Neural cell (in vitro differentiated cells): ENCODE measurements around the gene CENPV. TPM values are rescaled to one million over a fixed set of nuclear protein-coding genes. Genes with fewer than 3 reads are reported as not detected.

Source experiments
- H2AFZ ChIP-seq: fragments of 200-600, 300-800 bp; sonication (generic), shearing (Covaris generic); 2 replicates; pipeline ENCODE4 v1.6.0; 2014; ENCODE audit warnings: low read depth, mild to moderate bottlenecking, antibody characterized with exemption, low read length, moderate library complexity
- H3F3A ChIP-seq: fragments of 200-600 bp; shearing (Covaris generic); 2 replicates; pipeline ENCODE4 v1.6.1; 2016; ENCODE audit warnings: mild to moderate bottlenecking, moderate library complexity, mixed read lengths, antibody characterized with exemption, low read length; ENCODE audit not compliant: insufficient read depth, poor library complexity, severe bottlenecking
- H3K27ac ChIP-seq: fragments of 200-600, 300-800 bp; sonication (generic), shearing (Covaris generic); 2 replicates; pipeline ENCODE4 v1.5.1; 2014; ENCODE audit warnings: mild to moderate bottlenecking, low read length, moderate library complexity
- H3K27me3 ChIP-seq: fragments of 300-800, 200-600 bp; sonication (generic), shearing (Covaris generic); 2 replicates; pipeline ENCODE4 v1.6.0; 2014; ENCODE audit warnings: mild to moderate bottlenecking, low read depth, low read length, moderate library complexity; ENCODE audit not compliant: insufficient read depth
- H3K36me3 ChIP-seq: fragments of 300-800, 200-600 bp; sonication (generic), shearing (Covaris generic); 2 replicates; pipeline ENCODE4 v1.5.1; 2014; ENCODE audit warnings: mild to moderate bottlenecking, antibody characterized with exemption, low read length, moderate library complexity; ENCODE audit not compliant: insufficient read depth
- H3K4me2 ChIP-seq: fragments of 300-800, 200-600 bp; sonication (generic), shearing (Covaris generic); 2 replicates; pipeline ENCODE4 v1.6.0; 2014; ENCODE audit warnings: mild to moderate bottlenecking, low read length
- H3K4me3 ChIP-seq: fragments of 300-800, 200-600 bp; sonication (generic), shearing (Covaris generic); 2 replicates; pipeline ENCODE4 v1.5.1; 2014; ENCODE audit warnings: mild to moderate bottlenecking, low read length, moderate library complexity
- H3K79me2 ChIP-seq: fragments of 200-600 bp; shearing (Covaris generic); replicated peaks from 2 replicates; pipeline ENCODE4 v1.6.0; 2014; ENCODE audit warnings: mild to moderate bottlenecking, low read length, moderate library complexity; ENCODE audit not compliant: insufficient read depth
- H3K9ac ChIP-seq: fragments of 300-800, 200-600 bp; sonication (generic), shearing (Covaris generic); 2 replicates; pipeline ENCODE4 v1.6.1; 2016; ENCODE audit warnings: mild to moderate bottlenecking, low read length, mixed read lengths
- H3K9me2 ChIP-seq: fragments of 200-600 bp; shearing (Covaris generic); 2 replicates; pipeline ENCODE4 v1.6.1; 2016; ENCODE audit warnings: mild to moderate bottlenecking, low read length, mixed read lengths; ENCODE audit not compliant: insufficient read depth
- H3K9me3 ChIP-seq: fragments of 200-600, 300-800 bp; sonication (generic), shearing (Covaris generic); 2 replicates; pipeline ENCODE4 v1.6.1; 2016; ENCODE audit warnings: mild to moderate bottlenecking, mixed run types, low read length, moderate library complexity, mixed read lengths
- H4K20me1 ChIP-seq: fragments of 200-600 bp; shearing (Covaris generic); 2 replicates; pipeline ENCODE4 v1.6.1; 2016; ENCODE audit warnings: mild to moderate bottlenecking, mixed run types; ENCODE audit not compliant: insufficient read depth
- CTCF ChIP-seq: fragments of 450-650 bp; IDR thresholded peaks from 2 replicates; pipeline ENCODE4 v1.5.1; 2014; ENCODE audit warnings: antibody characterized with exemption, mild to moderate bottlenecking, moderate library complexity; ENCODE audit not compliant: poor library complexity, severe bottlenecking
- EP300 ChIP-seq: fragments of 450-650 bp; conservative IDR thresholded peaks from 2 replicates; pipeline ENCODE4 v1.6.1; 2014; ENCODE audit warnings: antibody characterized with exemption, mild to moderate bottlenecking, moderate library complexity; ENCODE audit not compliant: poor library complexity, severe bottlenecking
- EZH2 ChIP-seq: fragments of 200-600, 300-800 bp; shearing (Covaris generic), sonication (generic); IDR thresholded peaks from 2 replicates; pipeline ENCODE4 v1.6.1; 2014; ENCODE audit warnings: antibody characterized with exemption, low read length, borderline replicate concordance, mild to moderate bottlenecking; ENCODE audit not compliant: insufficient read depth, poor library complexity, severe bottlenecking
- MXI1 ChIP-seq: fragments of 450-650 bp; conservative IDR thresholded peaks from 2 replicates; pipeline ENCODE4 v1.6.1; 2014; ENCODE audit warnings: antibody characterized with exemption, mild to moderate bottlenecking; ENCODE audit not compliant: poor library complexity, severe bottlenecking
- POLR2AphosphoS5 ChIP-seq: IDR thresholded peaks from 2 replicates; pipeline ENCODE4 v1.6.1; 2012
- RAD21 ChIP-seq: fragments of 450-650 bp; conservative IDR thresholded peaks from 2 replicates; pipeline ENCODE4 v1.6.1; 2014; ENCODE audit warnings: antibody characterized with exemption, mild to moderate bottlenecking, moderate library complexity
- REST ChIP-seq: IDR thresholded peaks from 2 replicates; pipeline ENCODE4 v1.6.1; 2012; ENCODE audit warnings: borderline replicate concordance
- SMC3 ChIP-seq: fragments of 450-650 bp; conservative IDR thresholded peaks from 2 replicates; pipeline ENCODE4 v1.6.1; 2014; ENCODE audit warnings: antibody characterized with exemption, mild to moderate bottlenecking, moderate library complexity; ENCODE audit not compliant: poor library complexity
- TAF1 ChIP-seq: IDR thresholded peaks from 2 replicates; pipeline ENCODE4 v1.6.1; 2012; ENCODE audit warnings: low read depth
- polyA plus RNA-seq: library from polyadenylated mRNA; depleted of rRNA; stranded (reverse); fragments of >200 nt; gene quantifications from 2 replicates; pipeline ENCODE4 v1.2.3, GENCODE V29; 2014

The CENPV gene
- polyA plus RNA-seq, 1 donor from 2014 or later, result 291 TPM

- Histone ChIP-seq H3K79me2 (peaks cover 36% of the 10 kb centered on the region), H3K4me3 (peak overlapping the region; percentile 73), H3K27ac (peak overlapping the region; percentile 97), H3K9me3 (no peaks in the 10 kb centered on the region), H3K9me2 (no peaks in the 10 kb centered on the region), H4K20me1 (no peaks in the 10 kb centered on the region), H3F3A (peaks cover 5% of the 10 kb centered on the region), H3K27me3 (no peaks in the 10 kb centered on the region), H3K36me3 (peaks cover 4% of the 10 kb centered on the region), H3K4me2 (peak overlapping the region; percentile 64), H3K9ac (peak overlapping the region; percentile 96), H2AFZ (peak overlapping the region; percentile 92)
- no peak for TF ChIP-seq TAF1
- TF ChIP-seq SMC3, result no peak
- no peak for TF ChIP-seq EZH2
- no peak for TF ChIP-seq POLR2AphosphoS5
- no peak for TF ChIP-seq CTCF
- TF ChIP-seq RAD21, result no peak
- TF ChIP-seq REST, result no peak
- no peak for TF ChIP-seq EP300
- TF ChIP-seq MXI1, result no peak
These were observed 1.4 kb downstream of the CENPV start for GRCh38 chr17:16351831-16352230.

DNA sequence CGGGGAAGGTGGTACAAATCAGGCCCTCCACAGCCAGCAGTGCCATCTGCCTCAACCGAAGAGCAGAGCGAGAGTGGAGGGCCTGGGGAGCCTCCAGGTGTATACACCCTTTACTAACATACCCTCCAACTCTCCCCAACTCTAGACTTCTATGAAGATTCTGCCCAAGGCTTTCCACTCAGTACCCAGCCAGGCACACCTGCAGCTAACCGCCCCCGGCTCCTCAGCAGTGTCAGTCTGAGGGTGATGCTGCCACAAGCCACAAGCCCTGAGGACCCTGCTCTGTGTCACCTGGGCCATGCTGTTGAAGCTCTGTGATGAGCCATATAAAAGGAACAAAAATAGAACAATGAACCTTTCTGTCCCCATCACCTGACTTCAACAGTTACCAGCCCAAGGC, 3.8 kb downstream of the CENPV start:
- Histone ChIP-seq H3K79me2 (peaks cover 36% of the 10 kb centered on the region), H3K9ac (no peak overlapping the region), H3K36me3 (peaks cover 15% of the 10 kb centered on the region), H2AFZ (no peak overlapping the region), H4K20me1 (no peaks in the 10 kb centered on the region), H3K4me3 (no peak overlapping the region), H3F3A (peaks cover 5% of the 10 kb centered on the region), H3K9me3 (no peaks in the 10 kb centered on the region), H3K4me2 (no peak overlapping the region), H3K27me3 (no peaks in the 10 kb centered on the region), H3K9me2 (no peaks in the 10 kb centered on the region), H3K27ac (no peak overlapping the region)
- TF ChIP-seq REST, result no peak
- TF ChIP-seq SMC3, result no peak
- TF ChIP-seq CTCF, result no peak
- TF ChIP-seq TAF1, result no peak
- TF ChIP-seq EP300, result no peak
- no peak for TF ChIP-seq POLR2AphosphoS5
- TF ChIP-seq RAD21, result no peak
- TF ChIP-seq EZH2, result no peak
- TF ChIP-seq MXI1, result no peak
